GM19468 (cell line): ENCODE data around the gene GDA.
"Not testable (repeated sequence)": the region's sequence is repeated elsewhere in the genome, so short reads cannot be mapped to it uniquely, and the experiment has no call there.

Experiments used
- ATAC-seq: cut with Tn5 transposase; IDR thresholded peaks from one replicate; pipeline ENCODE4 v1.9.1; 2021; ENCODE audit warnings: mild to moderate bottlenecking, moderate library complexity, moderate number of reproducible peaks; ENCODE audit not compliant: unreplicated experiment; ENCODE audit errors: extremely low read depth

The GDA gene

DNA sequence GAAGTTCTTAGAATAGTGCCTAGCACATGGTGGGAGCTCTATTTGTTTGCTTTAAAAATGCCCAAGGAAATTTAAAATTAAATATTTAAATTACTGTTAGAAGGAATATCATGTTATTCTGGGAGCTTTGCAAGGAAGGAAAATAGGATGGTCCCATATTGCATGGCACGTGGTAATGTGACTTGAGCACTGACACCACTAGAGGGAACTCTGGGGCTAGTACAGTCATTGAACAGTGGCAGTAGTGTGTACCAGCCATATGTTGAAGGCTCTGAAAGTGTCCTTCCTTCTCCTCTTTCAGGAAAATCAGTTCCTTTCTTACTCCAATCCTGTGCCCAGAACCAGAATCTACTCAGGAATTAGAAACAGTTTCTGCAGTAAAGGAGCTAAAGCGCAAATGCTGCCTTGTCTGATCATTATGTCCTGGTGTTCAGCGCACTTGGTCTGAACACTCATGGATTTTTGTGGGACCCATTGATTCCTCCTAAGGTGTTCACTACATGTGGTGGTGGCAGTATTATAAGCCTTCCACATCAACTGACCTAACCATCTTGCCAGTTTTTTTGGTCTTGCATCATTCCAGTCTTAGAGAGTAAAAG lies 54.1 kb downstream of the GDA start:
- no peak for ATAC-seq

DNA sequence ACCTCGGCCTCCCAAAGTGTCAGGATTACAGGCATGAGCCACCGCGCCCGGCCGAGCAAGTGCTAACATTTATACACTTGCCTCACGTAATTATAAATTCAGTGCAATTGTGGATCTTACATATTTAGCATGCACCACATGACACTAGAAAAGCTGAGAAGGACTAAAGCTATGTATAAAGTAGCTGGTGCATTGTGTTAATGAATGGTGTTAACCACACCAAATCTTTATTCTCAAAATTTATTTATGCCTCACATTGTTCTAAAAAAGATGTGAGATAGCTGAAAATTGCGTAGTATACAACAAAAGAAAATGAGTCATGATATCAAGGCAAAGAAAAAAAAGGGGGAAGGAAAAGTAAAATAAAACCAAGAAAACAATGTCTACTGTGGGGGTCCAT lies 54.8 kb downstream of the GDA start:
- ATAC-seq = no peak

DNA sequence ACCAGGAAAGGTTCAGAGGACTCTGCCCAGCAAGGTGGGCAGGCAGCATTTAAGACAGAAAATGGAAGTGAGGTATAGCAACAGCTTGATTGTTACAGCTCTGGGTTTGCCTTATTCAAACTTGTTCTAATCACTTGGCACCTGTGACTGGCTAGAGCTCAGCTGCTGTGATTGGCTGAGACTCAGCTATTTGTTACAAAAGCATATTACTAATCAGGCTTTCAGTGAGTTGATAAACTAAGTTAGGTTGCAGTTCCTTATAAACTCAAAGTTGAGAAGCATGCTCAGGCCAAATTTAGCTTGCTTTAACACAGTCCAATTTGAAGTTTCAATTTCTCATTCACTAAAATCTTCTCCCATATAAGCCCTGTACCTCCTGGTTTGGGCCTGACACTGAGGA lies 56.3 kb downstream of the GDA start:
- peak; percentile 62 for ATAC-seq

DNA sequence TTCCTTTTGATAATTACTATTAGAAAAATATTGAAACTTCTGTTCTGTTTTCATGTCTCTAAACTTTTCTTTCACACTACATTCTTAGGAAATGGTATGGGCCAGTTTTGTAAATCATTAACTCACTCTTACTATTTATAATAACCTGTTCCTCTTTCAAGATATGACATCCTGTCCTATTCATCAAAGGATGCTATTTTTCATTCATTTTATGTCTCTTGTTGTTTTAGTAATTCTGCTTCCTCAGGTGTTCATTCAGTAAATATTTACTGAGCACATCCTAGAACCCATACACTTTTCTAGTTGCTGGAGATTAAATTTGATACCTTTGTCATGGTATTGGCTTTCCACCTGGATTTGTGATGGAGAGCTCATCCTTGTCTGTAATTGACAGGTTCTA lies 58.0 kb downstream of the GDA start:
- ATAC-seq = peak; percentile 49

DNA sequence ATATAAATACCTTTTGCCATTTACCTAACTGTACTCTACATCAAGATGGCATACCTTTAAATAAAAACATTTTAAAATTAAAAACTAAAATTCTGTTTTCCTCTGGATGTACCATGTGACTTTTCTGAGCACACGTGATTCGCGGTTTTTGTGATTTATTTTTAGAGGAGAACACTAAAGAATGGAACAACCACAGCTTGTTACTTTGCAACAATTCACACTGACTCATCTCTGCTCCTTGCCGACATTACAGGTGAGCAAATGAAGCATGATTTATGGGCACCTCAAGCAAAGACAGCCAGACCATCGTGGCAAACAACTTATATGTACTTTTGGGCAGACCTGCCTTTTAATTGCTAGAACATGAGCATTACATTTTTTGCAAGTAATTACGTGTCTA lies 61.3 kb downstream of the GDA start:
- no peak for ATAC-seq

DNA sequence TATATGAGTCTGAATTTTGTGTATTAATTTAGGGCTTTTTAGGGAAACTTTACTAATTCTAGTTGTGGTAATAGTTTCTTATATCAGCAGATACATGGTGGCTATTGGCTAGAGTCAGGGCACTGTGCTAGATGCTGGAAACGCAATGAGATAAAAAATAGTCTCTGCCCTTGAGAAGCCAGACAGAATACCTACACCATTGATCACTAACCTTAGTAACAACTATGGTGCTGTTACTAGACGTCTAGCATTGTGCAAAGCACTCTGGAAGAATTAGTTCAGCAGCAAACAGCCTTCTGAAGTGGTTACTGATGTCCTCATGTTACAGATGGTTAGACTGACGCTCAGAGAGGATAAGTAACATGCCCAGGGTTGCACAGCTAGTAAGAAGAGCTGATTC lies 61.8 kb downstream of the GDA start:
- ATAC-seq = no peak

DNA sequence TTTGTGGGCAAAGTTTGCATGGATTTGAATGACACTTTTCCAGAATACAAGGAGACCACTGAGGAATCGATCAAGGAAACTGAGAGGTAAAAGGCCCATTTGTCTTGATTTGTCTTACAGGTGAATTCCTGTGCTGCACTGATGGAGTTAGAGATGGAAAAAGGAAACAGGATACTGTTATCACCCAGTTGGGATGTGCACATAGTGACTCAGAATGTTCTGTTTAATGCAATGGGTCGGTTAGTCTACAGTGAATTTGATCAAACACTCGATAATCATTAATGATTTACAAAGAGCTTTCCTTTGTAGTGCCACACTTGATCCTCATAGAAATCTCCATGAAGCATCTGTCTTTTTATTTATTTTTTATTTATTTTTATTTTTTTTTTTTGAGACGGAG lies 64.7 kb downstream of the GDA start:
- ATAC-seq = no peak

DNA sequence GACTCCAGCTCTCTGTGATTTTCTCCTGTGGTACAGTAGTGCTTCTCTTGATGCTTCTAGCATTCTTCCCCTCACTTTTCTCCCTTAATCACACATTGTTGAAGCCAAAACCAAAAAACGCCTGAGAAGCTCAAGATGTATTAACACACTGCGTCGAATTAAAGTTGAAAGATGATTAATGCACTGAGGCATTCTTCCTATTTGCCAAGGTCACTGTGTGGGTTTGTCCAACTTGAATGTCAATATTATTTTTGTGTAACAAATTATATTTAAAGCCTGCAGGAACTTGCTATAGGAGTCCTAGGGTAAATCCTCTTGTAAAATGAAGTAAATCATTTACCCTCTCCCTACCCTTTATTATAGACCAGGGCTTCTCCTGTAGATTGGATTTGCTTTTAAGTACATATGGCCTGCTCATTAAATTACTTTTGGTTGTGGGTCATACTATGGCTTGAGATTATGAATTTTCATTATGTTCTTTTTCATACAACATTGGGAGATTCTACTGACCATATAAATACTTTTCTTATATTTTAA lies 68.1 kb downstream of the GDA start:
- ATAC-seq = no peak

DNA sequence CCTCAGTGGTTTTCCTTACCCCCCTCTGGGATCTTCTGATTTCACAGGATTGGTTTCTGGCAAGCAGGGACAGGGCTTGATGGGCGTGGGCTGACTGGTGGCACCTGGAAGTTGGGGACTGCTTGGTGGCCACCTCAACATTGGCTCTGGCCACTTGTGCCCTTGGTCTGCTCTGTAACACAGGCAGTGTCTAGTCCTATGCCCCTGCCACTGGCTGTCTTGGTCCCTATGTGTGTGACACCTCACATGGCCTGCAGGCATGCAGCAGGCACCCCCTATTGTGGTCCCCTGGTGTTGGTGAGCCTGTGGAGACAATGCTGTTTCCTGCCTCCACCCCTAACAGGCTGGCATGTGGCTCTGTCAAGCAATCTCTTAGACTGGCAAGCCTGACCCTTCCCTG lies 71.3 kb downstream of the GDA start:
- no peak for ATAC-seq

DNA sequence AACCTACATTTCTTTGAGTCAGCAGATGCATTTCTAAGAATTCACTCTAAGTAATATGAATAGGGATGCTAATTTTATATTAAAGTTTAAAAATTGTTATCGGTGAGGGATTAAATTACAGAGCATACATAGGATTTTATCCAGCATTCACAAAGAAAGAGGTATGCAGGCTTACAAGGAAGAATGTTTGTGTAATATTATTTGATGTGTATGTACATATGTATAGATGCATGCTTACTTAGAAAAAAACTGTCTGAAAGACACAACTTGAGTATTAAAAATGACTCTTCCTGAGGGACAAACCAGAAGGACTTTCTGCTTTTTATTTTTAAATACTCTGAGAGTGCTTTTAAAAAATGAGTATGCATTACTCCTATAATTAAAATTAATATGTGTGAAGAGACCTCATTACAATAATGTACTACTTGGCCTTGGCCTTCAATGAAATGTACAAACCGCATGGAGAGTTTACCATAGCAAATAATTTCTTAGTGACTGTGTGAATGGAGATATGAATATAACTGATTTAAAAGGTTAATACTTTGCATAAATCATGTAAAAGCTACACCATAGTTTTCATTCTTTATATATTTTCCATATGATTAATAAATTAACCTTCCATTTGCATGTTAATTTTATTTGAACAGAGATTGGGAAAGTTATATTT lies 77.0 kb downstream of the GDA start:
- ATAC-seq = no peak

DNA sequence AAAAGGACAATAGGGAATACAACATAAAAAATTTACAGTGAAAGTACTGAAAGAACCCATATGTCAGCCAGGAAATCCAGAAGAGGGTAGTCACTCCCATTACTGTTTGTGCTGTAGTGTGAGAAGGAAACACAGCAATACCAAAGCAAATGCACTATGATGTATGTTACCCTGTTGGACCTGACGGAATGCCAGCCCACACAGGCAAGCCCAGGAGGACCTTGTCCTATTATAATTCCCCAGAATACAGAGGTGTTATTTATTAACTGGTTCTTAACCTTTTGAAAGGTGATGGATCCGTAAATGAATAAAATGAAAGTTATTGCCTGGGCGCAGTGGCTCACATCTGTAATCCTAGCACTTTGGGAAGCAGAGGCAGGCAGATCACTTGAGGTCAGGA lies 79.0 kb downstream of the GDA start:
- no peak for ATAC-seq

DNA sequence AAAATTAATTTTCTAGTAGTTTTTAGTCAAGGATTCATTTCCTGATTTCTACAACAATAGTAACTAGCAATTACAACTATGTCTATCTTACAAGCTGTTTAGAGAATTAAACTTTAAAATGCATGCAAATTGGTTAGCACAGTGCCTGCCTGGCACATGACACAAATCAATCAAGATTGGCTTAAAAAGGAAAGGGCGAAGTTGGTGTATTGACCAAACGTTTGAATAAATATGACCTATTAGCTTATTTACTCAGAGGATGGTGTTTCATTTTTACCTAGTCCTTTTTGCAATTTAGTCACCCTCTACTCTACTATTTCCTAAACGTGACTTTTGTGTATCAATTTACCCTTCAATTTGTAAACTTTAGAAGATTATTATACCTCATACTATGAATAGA lies 83.5 kb downstream of the GDA start:
- ATAC-seq = no peak

DNA sequence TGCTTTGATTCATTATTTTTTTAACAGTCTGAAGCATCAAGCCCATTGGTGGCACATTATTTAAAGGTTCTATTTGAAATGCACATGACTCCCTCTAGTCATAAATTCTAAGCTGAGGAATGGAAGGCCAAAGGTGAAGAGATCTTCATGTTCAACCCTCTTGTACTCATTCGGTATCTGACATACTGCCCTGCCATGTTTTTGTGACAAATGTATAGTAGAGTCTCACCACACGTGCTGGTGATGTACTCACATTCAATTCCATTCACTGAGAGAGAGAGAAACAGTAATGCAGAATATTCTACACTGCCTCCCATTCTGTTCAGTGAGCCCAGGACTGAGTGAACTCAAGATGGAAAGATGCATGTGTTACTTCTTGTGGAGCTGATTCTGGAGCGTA lies 98.3 kb downstream of the GDA start:
- no peak for ATAC-seq

DNA sequence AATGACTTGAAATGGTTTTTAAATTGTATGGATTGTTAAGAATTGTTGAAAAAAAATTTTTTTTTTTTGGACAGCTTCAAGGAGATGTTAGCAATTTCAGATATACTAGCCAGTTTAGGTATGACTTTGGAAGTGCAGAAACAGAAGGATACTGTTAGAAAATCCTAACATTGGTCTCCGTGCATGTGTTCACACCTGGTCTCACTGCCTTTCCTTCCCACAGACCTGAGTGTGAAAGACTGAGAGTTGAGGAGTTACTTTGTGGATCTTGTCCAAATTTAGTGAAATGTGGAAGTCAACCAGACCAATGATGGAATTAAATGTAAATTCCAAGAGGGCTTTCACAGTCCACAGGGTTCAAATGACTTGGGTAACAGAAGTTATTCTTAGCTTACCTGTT lies 102.3 kb downstream of the GDA start:
- ATAC-seq = no peak

DNA sequence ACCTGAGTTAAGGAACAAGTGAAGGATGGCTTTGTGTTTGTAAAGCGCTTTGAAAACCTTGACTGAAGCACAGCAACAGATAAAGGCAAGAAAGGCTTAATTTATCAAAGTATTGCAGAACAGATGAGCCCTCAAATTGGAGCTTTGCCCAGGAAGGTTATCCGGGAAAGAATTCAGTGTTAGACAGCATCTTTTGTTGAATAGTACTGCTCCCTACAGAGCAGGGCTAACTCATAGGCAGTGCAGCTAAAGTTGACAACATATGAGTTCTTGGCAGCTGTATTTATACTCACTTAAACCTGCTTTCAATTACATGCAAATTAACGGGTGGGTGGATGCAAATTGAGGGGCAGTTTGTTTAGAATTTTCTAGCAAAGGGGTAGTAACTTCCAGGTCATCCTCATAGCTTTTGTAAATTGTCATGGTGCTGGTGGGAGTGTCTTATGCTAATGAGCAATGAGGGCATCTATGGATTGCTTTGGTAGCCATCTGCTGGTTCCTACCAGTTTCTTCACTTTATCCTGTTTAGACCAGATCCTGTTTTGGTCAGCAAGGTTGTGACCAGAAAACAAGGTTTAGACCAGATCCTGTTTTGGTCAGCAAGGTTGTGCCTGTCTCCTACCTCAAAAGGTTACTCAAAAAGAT lies 105.8 kb downstream of the GDA start:
- ATAC-seq = no peak

DNA sequence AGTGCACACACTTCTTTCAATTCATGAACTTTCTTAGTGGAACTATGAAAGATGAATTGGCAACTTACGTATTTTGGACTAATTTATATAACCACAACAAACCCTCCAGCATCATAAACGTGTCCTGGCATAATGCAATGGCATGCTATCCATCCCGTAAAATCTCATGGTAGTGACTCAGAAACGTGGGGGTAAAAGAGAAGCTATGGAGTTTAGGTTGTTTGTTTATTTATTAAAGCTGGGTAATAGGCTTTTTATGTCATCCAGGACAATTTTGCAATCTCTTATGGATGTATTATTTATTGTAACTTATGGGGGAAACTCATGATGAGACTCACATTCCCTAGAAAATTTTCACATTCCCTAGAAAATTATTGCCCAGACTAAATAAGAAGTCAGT lies 106.3 kb downstream of the GDA start:
- no peak for ATAC-seq

DNA sequence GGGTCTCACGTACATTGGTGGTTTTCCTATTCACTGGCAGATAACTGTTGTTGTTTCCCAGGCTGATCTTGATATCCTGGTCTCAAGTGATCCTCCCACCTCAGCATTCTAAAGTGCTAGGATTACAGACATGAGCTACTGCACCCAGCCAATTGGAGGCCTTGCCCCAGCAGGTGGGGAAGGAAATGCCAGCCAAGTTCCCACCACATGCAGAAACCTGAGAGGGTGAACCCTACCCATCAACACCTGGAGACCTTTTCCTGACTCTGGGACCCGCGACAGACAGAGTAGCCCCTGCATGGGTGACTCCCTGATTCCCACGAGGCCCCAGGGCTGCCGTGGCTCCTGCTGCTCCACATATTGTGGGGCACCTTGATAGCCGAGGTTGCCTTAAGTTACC lies 107.7 kb downstream of the GDA start:
- ATAC-seq = no peak

DNA sequence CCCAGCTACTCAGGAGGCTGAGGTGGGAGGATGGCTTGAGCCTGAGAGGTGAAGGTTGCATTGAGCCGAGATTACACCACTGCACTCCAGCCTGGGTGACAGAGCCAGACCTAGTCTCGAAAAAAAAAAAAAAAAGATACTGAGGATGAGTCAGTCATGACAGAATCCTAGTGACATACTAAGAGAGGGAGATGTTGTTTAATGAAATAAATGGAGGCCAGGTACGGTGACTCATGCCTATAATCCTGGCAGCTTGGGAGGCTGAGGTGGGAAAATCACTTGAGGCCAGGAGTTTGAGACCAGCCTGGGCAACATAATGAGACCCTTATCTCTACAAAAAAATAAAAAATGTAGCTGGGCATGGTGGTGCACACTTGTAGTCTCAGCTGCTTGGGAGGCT lies 108.6 kb downstream of the GDA start:
- no peak for ATAC-seq

DNA sequence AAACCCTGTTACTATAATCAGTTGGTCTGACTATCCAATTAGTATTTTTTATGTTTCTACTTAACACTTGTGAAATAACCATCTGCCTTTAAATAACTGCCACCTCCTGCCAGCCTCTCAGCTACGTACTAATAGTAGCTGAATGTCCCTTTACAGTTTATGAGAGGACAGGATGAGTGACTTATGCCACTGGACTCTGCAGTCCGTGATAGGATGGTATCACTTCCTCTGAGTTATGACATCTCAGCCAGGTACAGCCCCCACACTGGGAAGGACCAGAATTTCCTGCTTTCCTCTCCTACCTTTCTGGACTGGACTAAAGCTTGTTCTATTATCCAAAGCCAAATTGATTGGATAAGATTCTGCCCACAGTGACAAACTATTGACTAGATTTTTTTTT lies 112.8 kb downstream of the GDA start:
- no peak for ATAC-seq

DNA sequence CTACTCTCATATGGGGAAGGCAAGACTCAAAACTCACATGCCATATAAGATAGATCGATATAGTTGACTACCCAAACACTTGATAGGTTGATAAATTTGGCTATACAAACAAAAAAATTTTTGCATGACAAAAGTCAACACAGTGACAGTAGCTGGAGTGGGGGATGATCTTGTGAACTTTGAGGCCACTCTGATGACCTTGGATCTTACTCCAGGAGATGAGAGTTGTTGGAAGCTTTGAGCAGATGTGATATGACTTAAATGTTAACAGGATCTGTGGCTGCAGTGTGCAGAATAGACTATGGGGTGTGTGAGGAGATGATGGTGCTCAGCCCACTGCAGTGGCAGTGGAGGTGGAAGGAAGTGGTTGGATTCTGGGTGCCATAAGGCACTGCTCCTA lies 114.3 kb downstream of the GDA start:
- ATAC-seq = no peak

DNA sequence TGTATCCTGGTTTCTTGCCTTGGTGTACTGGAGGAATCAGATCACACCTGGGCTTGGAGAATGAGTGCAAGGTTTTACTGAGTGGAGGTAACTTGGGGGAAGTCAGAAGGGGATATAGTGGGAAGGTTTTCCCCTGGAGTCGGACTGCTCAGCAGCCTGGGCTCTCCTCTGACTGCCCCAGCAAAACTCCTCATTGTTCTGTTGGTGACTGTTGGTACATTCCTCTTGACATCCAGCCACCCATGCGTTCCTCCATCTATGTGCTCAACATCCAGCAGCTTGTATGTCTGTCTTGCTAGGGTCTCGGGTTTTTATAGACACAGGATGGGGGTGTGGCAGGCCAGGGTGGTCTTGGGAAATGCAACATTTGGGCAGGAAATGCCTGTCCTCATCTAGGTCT lies 119.7 kb downstream of the GDA start:
- ATAC-seq = no peak

DNA sequence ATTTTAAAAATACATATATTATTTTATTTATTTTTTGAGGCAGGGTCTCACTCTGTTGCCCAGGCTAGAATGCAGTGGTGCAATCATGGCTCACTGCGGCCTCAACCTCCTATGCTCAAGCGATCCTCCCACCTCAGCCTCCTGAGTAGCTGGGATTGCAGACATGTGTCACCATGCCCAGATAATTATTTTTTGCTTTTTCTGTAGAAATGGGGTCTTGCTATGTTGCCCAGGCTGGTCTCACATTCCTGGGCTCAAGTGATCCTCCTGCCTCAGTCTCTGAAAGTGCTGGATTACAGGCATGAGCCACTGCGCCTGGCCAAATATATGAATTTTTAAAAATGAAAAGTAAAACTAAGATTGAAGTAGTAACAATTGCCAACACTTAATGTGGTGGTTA lies 121.1 kb downstream of the GDA start:
- ATAC-seq = not testable (repeated sequence)
